Measurements from ENCODE around the gene HPSE. TPM values are rescaled to one million over a fixed set of nuclear protein-coding genes. Genes with fewer than 3 reads are reported as not detected.

HPSE gene
- total and polyA plus RNA-seq, 9 of the 15 experiments (the other 6 are each of a cell fraction or from before 2014, with no cell fraction given): 0.01 to 0.42 (median 0.14) TPM; not detected in 1

DNA sequence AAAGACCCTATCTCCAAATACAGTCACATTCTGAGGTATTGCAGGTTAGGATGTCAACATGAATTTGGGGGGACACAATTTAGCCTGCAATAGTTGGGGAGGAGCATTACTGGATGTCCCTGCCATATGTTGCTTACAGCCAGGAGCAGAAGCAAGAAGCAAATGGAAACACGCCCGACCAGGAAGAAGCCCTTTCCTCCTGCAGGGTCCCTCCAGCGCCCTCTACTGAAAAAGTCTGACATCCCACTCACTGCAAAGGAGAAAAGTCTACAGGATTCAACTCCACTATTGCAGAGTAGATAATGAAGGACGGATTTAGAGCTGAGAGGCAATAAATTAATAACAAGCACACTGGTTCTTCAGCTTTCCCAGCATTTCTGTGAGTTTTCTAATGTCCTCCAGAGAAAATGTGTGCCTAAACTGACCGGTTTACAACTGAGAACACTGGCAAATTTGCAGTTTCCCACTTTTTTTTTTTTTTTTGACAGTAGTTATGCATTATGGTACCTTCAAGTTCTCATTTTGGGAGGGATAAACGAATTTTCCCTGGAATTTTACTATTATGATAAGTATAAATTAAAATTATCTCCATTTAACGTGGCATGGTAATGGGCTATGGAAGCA lies 81.8 kb downstream of the HPSE start (continued):
- TF ChIP-seq XRCC5 (IDR thresholded peaks at IDR 0.05; ENCODE audit: low read depth, low read length): 0 out of 2 replicates have a peak, but pooled peaks have one; percentile 34
- no peak for TF ChIP-seq SPI1 (IDR thresholded peaks at IDR 0.05; ENCODE audit: borderline replicate concordance, low read depth, low read length)
- no peak for TF ChIP-seq ZNF239 (CRISPR knock-in tag; IDR thresholded peaks at IDR 0.05)
- no peak for TF ChIP-seq OTX1 (CRISPR knock-in tag; IDR thresholded peaks at IDR 0.05)
- no peak for TF ChIP-seq POLR3G (IDR thresholded peaks at IDR 0.05; ENCODE audit: extremely low read depth, insufficient read length, insufficient replicate concordance)
- no peak for TF ChIP-seq KAT7 (CRISPR knock-in tag; IDR thresholded peaks at IDR 0.05; ENCODE audit: borderline replicate concordance)
- TF ChIP-seq, protein P1, sequence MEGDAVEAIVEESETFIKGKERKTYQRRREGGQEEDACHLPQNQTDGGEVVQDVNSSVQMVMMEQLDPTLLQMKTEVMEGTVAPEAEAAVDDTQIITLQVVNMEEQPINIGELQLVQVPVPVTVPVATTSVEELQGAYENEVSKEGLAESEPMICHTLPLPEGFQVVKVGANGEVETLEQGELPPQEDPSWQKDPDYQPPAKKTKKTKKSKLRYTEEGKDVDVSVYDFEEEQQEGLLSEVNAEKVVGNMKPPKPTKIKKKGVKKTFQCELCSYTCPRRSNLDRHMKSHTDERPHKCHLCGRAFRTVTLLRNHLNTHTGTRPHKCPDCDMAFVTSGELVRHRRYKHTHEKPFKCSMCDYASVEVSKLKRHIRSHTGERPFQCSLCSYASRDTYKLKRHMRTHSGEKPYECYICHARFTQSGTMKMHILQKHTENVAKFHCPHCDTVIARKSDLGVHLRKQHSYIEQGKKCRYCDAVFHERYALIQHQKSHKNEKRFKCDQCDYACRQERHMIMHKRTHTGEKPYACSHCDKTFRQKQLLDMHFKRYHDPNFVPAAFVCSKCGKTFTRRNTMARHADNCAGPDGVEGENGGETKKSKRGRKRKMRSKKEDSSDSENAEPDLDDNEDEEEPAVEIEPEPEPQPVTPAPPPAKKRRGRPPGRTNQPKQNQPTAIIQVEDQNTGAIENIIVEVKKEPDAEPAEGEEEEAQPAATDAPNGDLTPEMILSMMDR (IDR thresholded peaks at IDR 0.05 in 2 of 3, conservative IDR thresholded peaks at IDR 0.05 in 1 of 3; ENCODE audit: insufficient read depth in 2 of 3, low read depth in 1 of 3, low read length in 3 of 3): peak; percentile 81 to 91 (median 84)
- TF ChIP-seq, protein P2, sequence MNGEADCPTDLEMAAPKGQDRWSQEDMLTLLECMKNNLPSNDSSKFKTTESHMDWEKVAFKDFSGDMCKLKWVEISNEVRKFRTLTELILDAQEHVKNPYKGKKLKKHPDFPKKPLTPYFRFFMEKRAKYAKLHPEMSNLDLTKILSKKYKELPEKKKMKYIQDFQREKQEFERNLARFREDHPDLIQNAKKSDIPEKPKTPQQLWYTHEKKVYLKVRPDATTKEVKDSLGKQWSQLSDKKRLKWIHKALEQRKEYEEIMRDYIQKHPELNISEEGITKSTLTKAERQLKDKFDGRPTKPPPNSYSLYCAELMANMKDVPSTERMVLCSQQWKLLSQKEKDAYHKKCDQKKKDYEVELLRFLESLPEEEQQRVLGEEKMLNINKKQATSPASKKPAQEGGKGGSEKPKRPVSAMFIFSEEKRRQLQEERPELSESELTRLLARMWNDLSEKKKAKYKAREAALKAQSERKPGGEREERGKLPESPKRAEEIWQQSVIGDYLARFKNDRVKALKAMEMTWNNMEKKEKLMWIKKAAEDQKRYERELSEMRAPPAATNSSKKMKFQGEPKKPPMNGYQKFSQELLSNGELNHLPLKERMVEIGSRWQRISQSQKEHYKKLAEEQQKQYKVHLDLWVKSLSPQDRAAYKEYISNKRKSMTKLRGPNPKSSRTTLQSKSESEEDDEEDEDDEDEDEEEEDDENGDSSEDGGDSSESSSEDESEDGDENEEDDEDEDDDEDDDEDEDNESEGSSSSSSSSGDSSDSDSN (IDR thresholded peaks at IDR 0.05; ENCODE audit: borderline replicate concordance in 1 of 2, low read depth in 2 of 2, low read length in 2 of 2): no peak
- TF ChIP-seq, protein P3, sequence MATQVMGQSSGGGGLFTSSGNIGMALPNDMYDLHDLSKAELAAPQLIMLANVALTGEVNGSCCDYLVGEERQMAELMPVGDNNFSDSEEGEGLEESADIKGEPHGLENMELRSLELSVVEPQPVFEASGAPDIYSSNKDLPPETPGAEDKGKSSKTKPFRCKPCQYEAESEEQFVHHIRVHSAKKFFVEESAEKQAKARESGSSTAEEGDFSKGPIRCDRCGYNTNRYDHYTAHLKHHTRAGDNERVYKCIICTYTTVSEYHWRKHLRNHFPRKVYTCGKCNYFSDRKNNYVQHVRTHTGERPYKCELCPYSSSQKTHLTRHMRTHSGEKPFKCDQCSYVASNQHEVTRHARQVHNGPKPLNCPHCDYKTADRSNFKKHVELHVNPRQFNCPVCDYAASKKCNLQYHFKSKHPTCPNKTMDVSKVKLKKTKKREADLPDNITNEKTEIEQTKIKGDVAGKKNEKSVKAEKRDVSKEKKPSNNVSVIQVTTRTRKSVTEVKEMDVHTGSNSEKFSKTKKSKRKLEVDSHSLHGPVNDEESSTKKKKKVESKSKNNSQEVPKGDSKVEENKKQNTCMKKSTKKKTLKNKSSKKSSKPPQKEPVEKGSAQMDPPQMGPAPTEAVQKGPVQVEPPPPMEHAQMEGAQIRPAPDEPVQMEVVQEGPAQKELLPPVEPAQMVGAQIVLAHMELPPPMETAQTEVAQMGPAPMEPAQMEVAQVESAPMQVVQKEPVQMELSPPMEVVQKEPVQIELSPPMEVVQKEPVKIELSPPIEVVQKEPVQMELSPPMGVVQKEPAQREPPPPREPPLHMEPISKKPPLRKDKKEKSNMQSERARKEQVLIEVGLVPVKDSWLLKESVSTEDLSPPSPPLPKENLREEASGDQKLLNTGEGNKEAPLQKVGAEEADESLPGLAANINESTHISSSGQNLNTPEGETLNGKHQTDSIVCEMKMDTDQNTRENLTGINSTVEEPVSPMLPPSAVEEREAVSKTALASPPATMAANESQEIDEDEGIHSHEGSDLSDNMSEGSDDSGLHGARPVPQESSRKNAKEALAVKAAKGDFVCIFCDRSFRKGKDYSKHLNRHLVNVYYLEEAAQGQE (IDR thresholded peaks at IDR 0.05; ENCODE audit: borderline replicate concordance): peak; percentile 63; the same call in 1 of the 2 replicates
- TF ChIP-seq, protein P3 (CRISPR knock-in tag; IDR thresholded peaks at IDR 0.05; ENCODE audit: low read depth): no peak
- no peak for TF ChIP-seq RBM25 (IDR thresholded peaks at IDR 0.05; ENCODE audit: low read depth, low read length, severe bottlenecking)
- TF ChIP-seq ZNF140 (CRISPR knock-in tag; IDR thresholded peaks at IDR 0.05): no peak
- TF ChIP-seq ZBTB7A (IDR thresholded peaks at IDR 0.05; ENCODE audit: borderline replicate concordance, control insufficient read depth, low read depth, low read length): no peak
- TF ChIP-seq PHF21A (IDR thresholded peaks at IDR 0.05; ENCODE audit: borderline replicate concordance, low read depth): no peak

Measured in K562 (cell line).